ENCODE results near the gene SYCP1. TPM values are rescaled to one million over a fixed set of nuclear protein-coding genes. Genes with fewer than 3 reads are reported as not detected.

SYCP1 gene, protein sequence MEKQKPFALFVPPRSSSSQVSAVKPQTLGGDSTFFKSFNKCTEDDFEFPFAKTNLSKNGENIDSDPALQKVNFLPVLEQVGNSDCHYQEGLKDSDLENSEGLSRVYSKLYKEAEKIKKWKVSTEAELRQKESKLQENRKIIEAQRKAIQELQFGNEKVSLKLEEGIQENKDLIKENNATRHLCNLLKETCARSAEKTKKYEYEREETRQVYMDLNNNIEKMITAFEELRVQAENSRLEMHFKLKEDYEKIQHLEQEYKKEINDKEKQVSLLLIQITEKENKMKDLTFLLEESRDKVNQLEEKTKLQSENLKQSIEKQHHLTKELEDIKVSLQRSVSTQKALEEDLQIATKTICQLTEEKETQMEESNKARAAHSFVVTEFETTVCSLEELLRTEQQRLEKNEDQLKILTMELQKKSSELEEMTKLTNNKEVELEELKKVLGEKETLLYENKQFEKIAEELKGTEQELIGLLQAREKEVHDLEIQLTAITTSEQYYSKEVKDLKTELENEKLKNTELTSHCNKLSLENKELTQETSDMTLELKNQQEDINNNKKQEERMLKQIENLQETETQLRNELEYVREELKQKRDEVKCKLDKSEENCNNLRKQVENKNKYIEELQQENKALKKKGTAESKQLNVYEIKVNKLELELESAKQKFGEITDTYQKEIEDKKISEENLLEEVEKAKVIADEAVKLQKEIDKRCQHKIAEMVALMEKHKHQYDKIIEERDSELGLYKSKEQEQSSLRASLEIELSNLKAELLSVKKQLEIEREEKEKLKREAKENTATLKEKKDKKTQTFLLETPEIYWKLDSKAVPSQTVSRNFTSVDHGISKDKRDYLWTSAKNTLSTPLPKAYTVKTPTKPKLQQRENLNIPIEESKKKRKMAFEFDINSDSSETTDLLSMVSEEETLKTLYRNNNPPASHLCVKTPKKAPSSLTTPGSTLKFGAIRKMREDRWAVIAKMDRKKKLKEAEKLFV
- not detected in 2 replicates for total RNA-seq

GRCh38 chr1:114854693-114855320 lies at the start of gene SYCP1:
SYCP1 (plus strand) TSS chr1:114854863; CDS start chr1:114855465, 602 bp downstream.

DNA sequence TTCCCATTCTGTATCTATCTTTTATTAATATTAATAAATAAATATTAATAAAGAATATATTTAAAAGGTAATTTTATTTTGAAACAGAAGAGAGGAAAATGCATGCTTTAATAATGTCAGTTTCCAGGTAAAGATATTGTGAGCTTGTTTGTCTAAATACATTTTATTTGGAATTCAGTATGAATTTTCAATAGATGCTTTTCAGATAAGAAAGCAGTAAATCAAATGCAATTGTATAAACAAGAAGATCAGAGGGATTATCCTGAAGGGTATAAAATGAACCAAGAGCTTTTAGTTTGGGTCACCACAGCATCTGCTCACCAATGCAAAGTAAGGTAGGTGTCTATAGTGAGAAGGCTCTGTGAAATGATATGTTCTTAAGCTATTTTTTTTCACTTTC lies 174.9 kb downstream of the SYCP1 start, which contains the start of gene TSHB:
Gene TSHB, plus strand, starts transcription at position 301 of the 400 bp plus-strand sequence. CDS start 3,537 bp downstream, outside the sequence.

Other genes starting within 250 kb of the SYCP1 start
- gene DENND2C, start 184.8 kb upstream of the SYCP1 start, total RNA-seq = 3.6 and 3.9 TPM in 2 replicates
- gene AMPD1, start 159.3 kb upstream of the SYCP1 start, total RNA-seq = not detected in 2 replicates
- 78.9 and 89.7 TPM in 2 replicates for gene NRAS, start 138.1 kb upstream of the SYCP1 start, total RNA-seq
- 454 and 604 TPM in 2 replicates for gene CSDE1, start 96.9 kb upstream of the SYCP1 start, total RNA-seq
- gene SIKE1, start 74.2 kb upstream of the SYCP1 start, total RNA-seq = 42.1 and 59.7 TPM in 2 replicates
- gene TSHB, start 175.0 kb downstream of the SYCP1 start, total RNA-seq = not detected in 2 replicates
- gene TSPAN2, start 234.6 kb downstream of the SYCP1 start, total RNA-seq = 0.49 TPM in 1 of 2 replicates, not detected in the other